Measurements from ENCODE around the gene LYRM4.

GRCh38 chr6:5175635-5176034 is 85.1 kb downstream of the LYRM4 start:
- TF ChIP-seq ETS1 (IDR thresholded peaks at IDR 0.05) (no peak), CTCF (conservative IDR thresholded peaks at IDR 0.05; ENCODE audit: low read depth in 2 of 2) (no peak), POLR2AphosphoS5 (IDR thresholded peaks at IDR 0.05; ENCODE audit: low read depth) (no peak)
